Measurements from ENCODE around the gene SPRN.
"Not testable (repeated sequence)": the region's sequence is repeated elsewhere in the genome, so short reads cannot be mapped to it uniquely, and the experiment has no call there.

Gene SPRN

GRCh38 chr10:133424601-133425000, at the start of gene SPRN:
Gene SPRN, minus strand, starts transcription at chr10:133424625. Its CDS starts 944 bp downstream, at chr10:133423681.
- not testable (repeated sequence) for DNase-seq

GRCh38 chr10:133474027-133474426, 49.6 kb upstream of the SPRN start:
- DNase-seq: no peak

DNA sequence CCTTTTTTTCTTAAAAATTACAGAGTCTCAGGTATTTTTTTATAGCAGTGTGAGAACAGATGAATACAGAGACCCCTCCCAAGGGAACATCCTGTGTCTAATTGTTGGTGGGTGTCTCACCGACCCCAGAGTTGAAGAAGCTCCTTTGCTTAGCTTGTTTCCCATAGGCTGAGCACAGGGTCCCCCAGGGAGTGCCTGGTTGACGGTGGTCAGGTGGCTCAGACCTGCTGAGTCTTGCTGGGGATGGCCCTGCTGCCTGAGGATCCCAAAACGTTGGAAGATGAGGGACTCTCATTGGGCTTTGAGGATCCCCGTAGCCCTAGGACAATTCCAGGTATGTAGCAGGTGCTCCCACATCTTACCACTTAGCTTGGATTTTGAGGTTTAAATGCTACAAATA, 48.8 kb upstream of the SPRN start:
- no peak for DNase-seq

- no peak for DNase-seq
Measured at GRCh38 chr10:133471300-133472109, 47.1 kb upstream of the SPRN start.

GRCh38 chr10:133469205-133469604, 44.8 kb upstream of the SPRN start:
- DNase-seq: not testable (repeated sequence)

GRCh38 chr10:133467286-133467911, 43.0 kb upstream of the SPRN start:
- no peak for DNase-seq

DNA sequence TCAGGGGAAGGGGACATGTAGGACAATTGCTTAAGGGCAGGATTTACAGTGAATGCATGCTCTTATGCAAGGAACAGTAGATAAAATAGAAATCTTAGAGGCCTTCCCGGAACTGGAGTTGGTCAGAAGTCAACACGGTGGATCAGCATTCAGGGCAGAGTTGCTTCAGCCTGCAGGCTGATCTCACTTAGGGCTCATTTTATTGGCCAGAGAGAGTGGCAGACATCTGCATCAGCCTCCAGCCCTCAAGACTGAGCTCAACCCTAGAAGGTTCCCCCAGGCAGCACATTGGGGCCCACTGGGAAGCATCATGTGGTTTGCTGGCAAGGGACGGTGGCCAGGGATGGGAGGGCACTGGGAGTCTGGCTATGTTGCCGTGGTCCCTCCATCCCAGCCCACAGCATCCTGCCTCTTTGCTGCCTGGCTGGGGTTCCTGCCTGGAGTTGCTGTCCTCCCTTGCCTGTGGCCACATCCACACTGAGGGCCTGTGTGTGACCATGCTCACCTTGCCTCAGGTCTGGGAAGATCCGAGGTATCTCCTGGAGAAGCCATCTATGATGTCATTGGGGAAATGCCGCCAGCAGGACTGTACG, 42.4 kb upstream of the SPRN start:
- no peak for DNase-seq

DNA sequence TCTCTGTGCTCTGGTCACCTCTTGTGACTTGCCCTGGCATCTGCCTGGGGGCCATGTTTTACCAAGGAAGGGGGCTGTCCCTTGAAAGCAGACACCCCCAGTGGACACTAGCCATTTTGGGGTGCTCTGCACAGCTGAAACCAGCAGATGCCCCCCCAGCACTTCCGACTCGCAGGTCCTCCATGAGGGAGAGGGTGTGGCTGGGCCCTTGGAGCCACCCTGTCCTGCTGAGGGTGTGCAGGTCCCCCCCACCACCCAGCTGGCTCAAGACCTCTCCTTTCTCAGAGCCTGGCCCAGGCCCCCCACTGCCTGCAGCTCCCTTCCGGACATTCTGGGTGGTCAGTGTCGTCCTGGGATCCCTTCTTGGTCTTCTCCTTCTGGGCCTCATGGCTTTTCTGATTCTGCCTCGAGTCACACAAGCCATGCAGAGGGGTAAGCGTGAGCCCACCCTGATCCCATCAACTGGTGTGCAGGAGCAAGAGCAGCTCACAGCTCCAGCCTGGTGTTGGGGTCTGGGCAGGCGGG, 41.6 kb upstream of the SPRN start:
- no peak for DNase-seq

DNA sequence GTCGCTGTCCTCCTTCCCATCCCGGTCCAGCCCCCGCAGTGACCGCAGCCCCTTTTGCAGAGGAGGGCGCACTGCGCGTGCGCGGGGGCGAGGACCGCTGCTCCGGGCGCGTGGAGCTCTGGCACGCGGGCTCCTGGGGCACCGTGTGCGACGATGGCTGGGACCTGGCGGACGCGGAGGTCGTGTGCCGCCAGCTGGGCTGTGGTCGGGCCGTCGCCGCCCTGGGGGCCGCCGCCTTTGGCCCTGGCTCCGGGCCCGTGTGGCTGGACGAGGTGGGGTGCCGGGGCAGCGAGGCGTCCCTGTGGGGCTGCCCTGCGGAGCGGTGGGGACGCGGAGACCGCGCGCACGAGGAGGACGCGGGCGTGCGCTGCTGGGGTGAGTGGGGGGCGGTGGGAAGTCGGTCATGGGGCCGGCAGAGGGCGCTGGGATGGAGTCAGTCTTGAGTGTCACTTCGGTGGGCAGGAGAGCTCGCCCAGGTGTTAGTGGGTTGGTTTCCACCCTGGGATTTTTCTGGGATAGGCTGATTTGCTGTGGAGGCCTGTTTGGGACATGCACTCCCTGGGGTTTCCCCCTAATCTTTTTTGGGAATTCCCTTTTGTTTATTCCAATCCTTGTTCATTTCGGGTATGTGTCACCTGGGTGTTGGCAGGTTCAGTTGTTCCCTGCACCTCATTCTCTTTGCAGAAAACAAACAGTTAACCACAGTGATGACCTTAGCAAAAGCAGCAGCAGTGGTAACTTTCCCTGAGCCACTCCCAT, 40.9 kb upstream of the SPRN start:
- no peak for DNase-seq

DNA sequence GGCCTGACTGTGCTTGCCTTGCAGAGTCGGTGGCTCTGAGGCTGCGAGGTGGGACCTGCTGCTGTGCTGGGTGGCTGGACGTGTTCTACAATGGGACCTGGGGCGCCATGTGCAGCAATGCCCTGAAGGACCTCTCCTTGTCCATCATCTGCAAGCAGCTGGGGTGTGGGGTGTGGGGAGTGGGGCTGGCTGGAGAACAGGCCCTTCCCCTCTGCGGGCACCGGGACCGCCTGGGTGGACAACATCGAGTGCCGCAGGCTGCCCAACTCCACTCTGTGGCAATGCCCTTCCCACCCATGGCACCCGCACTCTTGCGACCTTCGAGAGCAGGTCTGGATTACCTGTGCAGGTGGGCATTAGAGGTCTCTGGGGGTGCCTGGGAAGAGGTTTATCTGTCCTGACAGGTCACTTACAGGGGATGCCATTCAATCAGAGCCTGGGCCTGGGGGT, 40.2 kb upstream of the SPRN start:
- DNase-seq: no peak

GRCh38 chr10:133462512-133463305, 38.3 kb upstream of the SPRN start:
- no peak for DNase-seq

DNA sequence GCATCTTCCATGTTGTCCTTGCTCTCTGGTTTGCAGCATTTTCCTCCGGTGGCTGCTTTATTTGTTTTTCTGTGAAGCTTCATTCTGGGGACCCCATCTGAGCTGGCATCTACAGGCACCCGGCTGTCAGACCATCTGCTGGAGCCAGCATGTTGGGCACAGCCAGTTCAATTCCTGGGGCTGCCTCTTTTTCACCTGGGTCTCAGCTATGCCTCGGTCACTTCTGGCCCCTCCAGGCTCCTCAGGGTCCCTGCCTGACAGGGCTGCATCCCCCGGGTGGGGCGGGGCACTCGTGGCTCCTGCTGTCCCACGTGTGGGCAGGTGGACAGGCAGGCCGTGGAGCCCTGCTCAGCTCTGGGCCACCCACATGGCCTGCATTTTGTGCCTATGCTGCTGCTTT, 37.4 kb upstream of the SPRN start:
- DNase-seq: no peak

GRCh38 chr10:133461027-133461426, 36.6 kb upstream of the SPRN start:
- DNase-seq: no peak

- DNase-seq: no peak
Measured at GRCh38 chr10:133460208-133460769, 35.9 kb upstream of the SPRN start.

GRCh38 chr10:133459454-133460207, 35.2 kb upstream of the SPRN start:
- no peak for DNase-seq

DNA sequence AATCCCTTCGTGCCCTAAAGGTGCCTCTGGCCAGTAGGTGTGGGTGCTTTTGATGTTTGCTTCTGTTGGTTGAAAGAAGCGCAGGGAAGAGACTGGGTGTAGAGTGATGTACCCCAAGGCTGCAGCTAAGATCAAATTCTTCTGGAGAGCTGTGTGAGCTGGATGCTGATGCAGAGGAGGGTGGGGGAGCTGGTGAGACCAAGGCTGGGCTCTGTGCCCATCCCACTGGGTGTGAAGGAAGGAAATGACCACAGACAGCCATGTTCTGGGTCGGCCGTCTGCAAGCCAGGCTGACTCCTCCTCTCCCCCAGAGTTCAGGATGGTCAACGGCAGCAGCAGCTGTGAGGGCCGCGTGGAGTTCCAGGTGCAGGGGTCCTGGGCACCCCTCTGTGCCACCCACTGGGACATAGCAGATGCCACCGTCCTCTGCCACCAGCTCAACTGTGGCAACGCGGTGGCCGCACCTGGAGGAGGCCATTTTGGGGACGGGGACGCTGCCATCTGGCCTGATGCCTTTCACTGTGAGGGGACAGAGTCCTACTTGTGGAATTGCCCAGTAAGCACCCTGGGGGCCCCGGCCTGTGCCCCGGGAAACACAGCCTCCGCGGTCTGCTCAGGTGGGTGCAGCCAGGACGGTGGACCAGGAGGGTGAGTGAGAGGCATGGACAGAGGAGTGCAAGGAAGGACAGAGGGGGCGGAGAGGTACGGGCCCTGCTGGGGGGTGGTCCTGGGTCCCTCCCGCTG, 34.5 kb upstream of the SPRN start:
- no peak for DNase-seq

DNA sequence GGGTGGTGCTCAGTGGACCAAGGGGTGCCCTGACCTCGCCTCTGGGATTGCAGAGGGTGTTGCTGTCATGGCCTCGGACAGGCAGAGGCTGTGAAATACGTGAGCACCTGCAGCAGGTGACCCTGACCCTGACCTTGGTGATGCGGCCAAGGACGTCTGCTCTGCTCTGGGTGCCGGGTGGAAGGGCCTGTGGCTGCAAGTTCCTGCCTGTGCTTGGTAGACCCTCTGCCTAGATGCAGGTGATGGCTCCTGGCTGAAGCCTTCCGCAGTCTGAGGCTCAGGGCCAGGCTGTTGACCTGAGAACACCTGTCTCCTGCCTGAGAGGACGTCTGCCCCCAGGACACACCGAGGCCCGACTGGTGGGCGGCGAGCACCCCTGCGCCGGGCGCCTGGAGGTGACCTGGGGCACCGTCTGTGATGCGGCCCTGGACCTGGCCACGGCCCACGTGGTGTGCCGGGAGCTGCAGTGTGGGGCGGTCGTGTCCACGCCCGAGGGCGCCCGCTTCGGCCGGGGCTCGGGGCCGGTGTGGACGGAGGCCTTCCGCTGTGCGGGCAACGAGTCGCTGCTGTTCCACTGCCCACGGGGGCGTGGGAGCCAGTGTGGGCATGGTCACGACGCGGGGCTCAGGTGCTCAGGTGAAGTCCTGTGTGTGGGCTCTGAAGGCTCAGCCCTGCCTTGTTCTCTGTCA, 33.7 kb upstream of the SPRN start:
- DNase-seq: no peak

- DNase-seq: no peak
Measured at GRCh38 chr10:133457100-133457841, 32.8 kb upstream of the SPRN start.

All from amniotic stem cell (primary cell).